ENCODE data around the gene EDC4. TPM values are rescaled to one million over a fixed set of nuclear protein-coding genes. Genes with fewer than 3 reads are reported as not detected.

The EDC4 gene
- total and polyA plus RNA-seq, 2 of the 13 experiments (the other 11 are each of a cell fraction or from before 2014, with no cell fraction given) = 51.4 to 59.1 TPM

DNA sequence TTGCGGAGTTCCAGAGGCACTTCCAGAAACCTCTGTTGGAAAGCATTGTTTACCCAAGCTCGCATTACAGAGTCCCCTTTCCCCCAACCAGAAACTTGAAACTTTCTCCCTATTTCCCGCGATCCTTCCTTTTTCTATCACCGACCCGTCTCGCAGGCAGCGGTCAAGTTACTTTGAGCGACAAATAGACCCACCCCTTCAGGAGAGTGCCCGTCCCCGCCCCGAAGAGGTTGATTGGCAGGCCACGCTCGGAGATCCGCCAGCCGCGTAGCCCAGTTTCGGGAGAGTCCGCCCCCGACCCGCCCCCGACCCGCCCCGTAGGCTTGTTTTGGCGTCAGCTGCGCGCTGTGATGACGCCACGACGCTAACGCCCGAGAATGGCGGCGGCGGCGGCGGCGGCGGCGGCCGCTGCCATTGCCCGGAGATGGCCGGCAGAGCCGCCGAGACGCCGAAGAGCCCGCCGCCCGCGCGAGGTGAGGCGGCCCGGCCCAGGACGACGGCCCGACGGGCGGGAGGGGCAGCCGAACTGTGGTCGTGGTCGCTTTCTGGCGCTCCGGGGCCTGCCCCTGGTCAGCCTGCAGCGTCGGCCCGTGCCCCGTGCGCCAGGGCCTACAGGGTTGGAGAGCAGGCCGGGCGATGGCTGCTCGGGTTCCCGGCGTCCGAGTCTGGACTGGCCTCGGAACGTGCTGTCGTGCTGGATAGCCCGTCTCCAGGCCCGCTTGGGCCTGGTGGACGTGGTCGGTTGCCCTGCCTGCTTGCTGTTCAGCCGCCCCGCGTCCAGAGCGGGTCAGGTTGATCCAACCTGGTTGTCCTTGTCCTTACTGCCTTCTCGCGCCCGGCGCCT lies 20.3 kb downstream of the EDC4 start, which contains the start of gene PSKH1 (continued):
- TF ChIP-seq, protein P1, sequence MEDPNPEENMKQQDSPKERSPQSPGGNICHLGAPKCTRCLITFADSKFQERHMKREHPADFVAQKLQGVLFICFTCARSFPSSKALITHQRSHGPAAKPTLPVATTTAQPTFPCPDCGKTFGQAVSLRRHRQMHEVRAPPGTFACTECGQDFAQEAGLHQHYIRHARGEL (CRISPR knock-in tag; IDR thresholded peaks at IDR 0.05) = 0 out of 2 replicates have a peak, but pooled peaks have one; percentile 70
- TF ChIP-seq SAFB2 (CRISPR knock-in tag; IDR thresholded peaks at IDR 0.05; ENCODE audit: borderline replicate concordance, low read depth) (peak; percentile 67; the same call in 1 of the 2 replicates), SALL1 (CRISPR knock-in tag; IDR thresholded peaks at IDR 0.05) (0 out of 2 replicates have a peak, but pooled peaks have one; percentile 5), IRF2 (CRISPR knock-in tag; IDR thresholded peaks at IDR 0.05) (peak; percentile 14; the same call in 1 of the 2 replicates), MED13 (CRISPR knock-in tag; IDR thresholded peaks at IDR 0.05) (peak; percentile 70; the same call in 1 of the 2 replicates), RFXAP (CRISPR knock-in tag; IDR thresholded peaks at IDR 0.05; ENCODE audit: borderline replicate concordance) (peak; percentile 57; the same call in 1 of the 2 replicates), NCOA5 (CRISPR knock-in tag; IDR thresholded peaks at IDR 0.05) (peak; percentile 64; the same call in 1 of the 2 replicates), ZNF724P (CRISPR knock-in tag; IDR thresholded peaks at IDR 0.05; ENCODE audit: borderline replicate concordance) (peak; percentile 75; the same call in 1 of the 2 replicates), HOXA3 (CRISPR knock-in tag; IDR thresholded peaks at IDR 0.05) (peak; percentile 99), KMT2A (CRISPR knock-in tag; IDR thresholded peaks at IDR 0.05) (0 out of 2 replicates have a peak, but pooled peaks have one; percentile 59), KDM5B (CRISPR knock-in tag; IDR thresholded peaks at IDR 0.05; ENCODE audit: borderline replicate concordance) (peak; percentile 97), CAMTA2 (CRISPR knock-in tag; IDR thresholded peaks at IDR 0.05; ENCODE audit: borderline replicate concordance) (peak; percentile 96), FOSL1 (CRISPR knock-in tag; IDR thresholded peaks at IDR 0.05; ENCODE audit: borderline replicate concordance) (peak; percentile 51; the same call in 1 of the 2 replicates)
- TF ChIP-seq, protein P2, sequence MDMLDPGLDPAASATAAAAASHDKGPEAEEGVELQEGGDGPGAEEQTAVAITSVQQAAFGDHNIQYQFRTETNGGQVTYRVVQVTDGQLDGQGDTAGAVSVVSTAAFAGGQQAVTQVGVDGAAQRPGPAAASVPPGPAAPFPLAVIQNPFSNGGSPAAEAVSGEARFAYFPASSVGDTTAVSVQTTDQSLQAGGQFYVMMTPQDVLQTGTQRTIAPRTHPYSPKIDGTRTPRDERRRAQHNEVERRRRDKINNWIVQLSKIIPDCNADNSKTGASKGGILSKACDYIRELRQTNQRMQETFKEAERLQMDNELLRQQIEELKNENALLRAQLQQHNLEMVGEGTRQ (IDR thresholded peaks at IDR 0.05; ENCODE audit: low read depth, low read length) = no peak
- TF ChIP-seq, protein P2 (CRISPR knock-in tag; IDR thresholded peaks at IDR 0.05; ENCODE audit: borderline replicate concordance) = 0 out of 2 replicates have a peak, but pooled peaks have one; percentile 10
- TF ChIP-seq, protein P3, sequence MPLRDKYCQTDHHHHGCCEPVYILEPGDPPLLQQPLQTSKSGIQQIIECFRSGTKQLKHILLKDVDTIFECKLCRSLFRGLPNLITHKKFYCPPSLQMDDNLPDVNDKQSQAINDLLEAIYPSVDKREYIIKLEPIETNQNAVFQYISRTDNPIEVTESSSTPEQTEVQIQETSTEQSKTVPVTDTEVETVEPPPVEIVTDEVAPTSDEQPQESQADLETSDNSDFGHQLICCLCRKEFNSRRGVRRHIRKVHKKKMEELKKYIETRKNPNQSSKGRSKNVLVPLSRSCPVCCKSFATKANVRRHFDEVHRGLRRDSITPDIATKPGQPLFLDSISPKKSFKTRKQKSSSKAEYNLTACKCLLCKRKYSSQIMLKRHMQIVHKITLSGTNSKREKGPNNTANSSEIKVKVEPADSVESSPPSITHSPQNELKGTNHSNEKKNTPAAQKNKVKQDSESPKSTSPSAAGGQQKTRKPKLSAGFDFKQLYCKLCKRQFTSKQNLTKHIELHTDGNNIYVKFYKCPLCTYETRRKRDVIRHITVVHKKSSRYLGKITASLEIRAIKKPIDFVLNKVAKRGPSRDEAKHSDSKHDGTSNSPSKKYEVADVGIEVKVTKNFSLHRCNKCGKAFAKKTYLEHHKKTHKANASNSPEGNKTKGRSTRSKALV (CRISPR knock-in tag; IDR thresholded peaks at IDR 0.05) = peak; percentile 53; the same call in 1 of the 2 replicates
- TF ChIP-seq, protein P4, sequence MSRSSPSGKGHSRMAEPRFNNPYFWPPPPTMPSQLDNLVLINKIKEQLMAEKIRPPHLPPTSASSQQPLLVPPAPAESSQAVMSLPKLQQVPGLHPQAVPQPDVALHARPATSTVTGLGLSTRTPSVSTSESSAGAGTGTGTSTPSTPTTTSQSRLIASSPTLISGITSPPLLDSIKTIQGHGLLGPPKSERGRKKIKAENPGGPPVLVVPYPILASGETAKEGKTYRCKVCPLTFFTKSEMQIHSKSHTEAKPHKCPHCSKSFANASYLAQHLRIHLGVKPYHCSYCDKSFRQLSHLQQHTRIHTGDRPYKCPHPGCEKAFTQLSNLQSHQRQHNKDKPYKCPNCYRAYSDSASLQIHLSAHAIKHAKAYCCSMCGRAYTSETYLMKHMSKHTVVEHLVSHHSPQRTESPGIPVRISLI (CRISPR knock-in tag; IDR thresholded peaks at IDR 0.05; ENCODE audit: borderline replicate concordance) = peak; percentile 39; the same call in 1 of the 2 replicates
- TF ChIP-seq, protein P5, sequence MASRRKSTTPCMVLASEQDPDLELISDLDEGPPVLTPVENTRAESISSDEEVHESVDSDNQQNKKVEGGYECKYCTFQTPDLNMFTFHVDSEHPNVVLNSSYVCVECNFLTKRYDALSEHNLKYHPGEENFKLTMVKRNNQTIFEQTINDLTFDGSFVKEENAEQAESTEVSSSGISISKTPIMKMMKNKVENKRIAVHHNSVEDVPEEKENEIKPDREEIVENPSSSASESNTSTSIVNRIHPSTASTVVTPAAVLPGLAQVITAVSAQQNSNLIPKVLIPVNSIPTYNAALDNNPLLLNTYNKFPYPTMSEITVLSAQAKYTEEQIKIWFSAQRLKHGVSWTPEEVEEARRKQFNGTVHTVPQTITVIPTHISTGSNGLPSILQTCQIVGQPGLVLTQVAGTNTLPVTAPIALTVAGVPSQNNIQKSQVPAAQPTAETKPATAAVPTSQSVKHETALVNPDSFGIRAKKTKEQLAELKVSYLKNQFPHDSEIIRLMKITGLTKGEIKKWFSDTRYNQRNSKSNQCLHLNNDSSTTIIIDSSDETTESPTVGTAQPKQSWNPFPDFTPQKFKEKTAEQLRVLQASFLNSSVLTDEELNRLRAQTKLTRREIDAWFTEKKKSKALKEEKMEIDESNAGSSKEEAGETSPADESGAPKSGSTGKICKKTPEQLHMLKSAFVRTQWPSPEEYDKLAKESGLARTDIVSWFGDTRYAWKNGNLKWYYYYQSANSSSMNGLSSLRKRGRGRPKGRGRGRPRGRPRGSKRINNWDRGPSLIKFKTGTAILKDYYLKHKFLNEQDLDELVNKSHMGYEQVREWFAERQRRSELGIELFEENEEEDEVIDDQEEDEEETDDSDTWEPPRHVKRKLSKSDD (CRISPR knock-in tag; IDR thresholded peaks at IDR 0.05; ENCODE audit: low read depth) = peak; percentile 64
